Measurements from ENCODE around the gene VSTM2B.

Gene VSTM2B

GRCh38 chr19:29530540-29531457 lies 5.0 kb downstream of the VSTM2B start:
- Histone ChIP-seq H4K20me1 (peaks cover 0 to 33% (median 19%) of the 10 kb centered on the region in 11 experiments; a peak in 11 of 22 replicates), H3K4me3 (no peak overlapping the region), H3K36me3 (no peaks in the 10 kb centered on the region), H3K9ac (no peak overlapping the region), H3K4me1 (peaks cover 20 to 35% (median 27%) of the 10 kb centered on the region in 10 experiments), H3K27me3 (peaks cover 50 to 66% (median 61%) of the 10 kb centered on the region in 11 experiments), H3K27ac (no peak overlapping the region), H3K9me3 (replicated peaks in 1 of 11) (peaks cover 0 to 15% (median 9%) of the 10 kb centered on the region in 11 experiments; a peak in 16 of 22 replicates), H3K4me2 (peak overlapping the region in 5 of 11 experiments; percentile 0 to 25 (median 24); a peak in 3 of 22 replicates)
- no peak for TF ChIP-seq Cebpa-rat (IDR thresholded peaks at IDR 0.05)

GRCh38 chr19:29531458-29532025 lies 5.7 kb downstream of the VSTM2B start:
- Histone ChIP-seq H3K4me2 (no peak overlapping the region), H3K9ac (no peak overlapping the region), H3K36me3 (no peaks in the 10 kb centered on the region), H3K27ac (no peak overlapping the region), H3K27me3 (peaks cover 43 to 58% (median 53%) of the 10 kb centered on the region in 11 experiments), H3K4me1 (peaks cover 15 to 31% (median 22%) of the 10 kb centered on the region in 10 experiments), H4K20me1 (peaks cover 0 to 27% (median 13%) of the 10 kb centered on the region in 11 experiments; a peak in 10 of 22 replicates), H3K4me3 (no peak overlapping the region), H3K9me3 (replicated peaks in 1 of 11) (peaks cover 0 to 15% (median 9%) of the 10 kb centered on the region in 11 experiments; a peak in 16 of 22 replicates)
- no peak for TF ChIP-seq Cebpa-rat (IDR thresholded peaks at IDR 0.05)

GRCh38 chr19:29532097-29532496 lies 6.3 kb downstream of the VSTM2B start:
- H3K4me3 ChIP-seq, result no peak overlapping the region
- no peak overlapping the region for H3K27ac ChIP-seq
- H3K9ac ChIP-seq, result no peak overlapping the region
- peaks cover 0 to 21% (median 10%) of the 10 kb centered on the region in 11 experiments; a peak in 9 of 22 replicates for H4K20me1 ChIP-seq
- peaks cover 37 to 53% (median 48%) of the 10 kb centered on the region in 11 experiments for H3K27me3 ChIP-seq
- no peaks in the 10 kb centered on the region for H3K36me3 ChIP-seq
- H3K4me1 ChIP-seq, result peaks cover 10 to 26% (median 17%) of the 10 kb centered on the region in 10 experiments; a peak in 19 of 20 replicates
- peaks cover 0 to 15% (median 9%) of the 10 kb centered on the region in 11 experiments; a peak in 16 of 22 replicates for H3K9me3 ChIP-seq (replicated peaks in 1 of 11)
- no peak for TF ChIP-seq Cebpa-rat (IDR thresholded peaks at IDR 0.05)
- H3K4me2 ChIP-seq, result no peak overlapping the region

- H3K4me2 ChIP-seq, result no peak overlapping the region
- H3K27me3 ChIP-seq, result peaks cover 29 to 44% (median 39%) of the 10 kb centered on the region in 11 experiments
- H3K36me3 ChIP-seq, result no peaks in the 10 kb centered on the region
- peaks cover 0 to 13% (median 1%) of the 10 kb centered on the region in 11 experiments; a peak in 6 of 22 replicates for H4K20me1 ChIP-seq
- no peak overlapping the region for H3K9ac ChIP-seq
- H3K4me3 ChIP-seq, result no peak overlapping the region
- H3K9me3 ChIP-seq (replicated peaks in 1 of 11), result peaks cover 0 to 15% (median 9%) of the 10 kb centered on the region in 11 experiments; a peak in 16 of 22 replicates
- no peak for TF ChIP-seq Cebpa-rat (IDR thresholded peaks at IDR 0.05)
- peaks cover 3 to 17% (median 9%) of the 10 kb centered on the region in 10 experiments; a peak in 19 of 20 replicates for H3K4me1 ChIP-seq
- no peak overlapping the region for H3K27ac ChIP-seq
Measured at GRCh38 chr19:29532956-29533355, 7.2 kb downstream of the VSTM2B start.

- Histone ChIP-seq H3K9me3 (replicated peaks in 1 of 11) (peaks cover 0 to 15% (median 9%) of the 10 kb centered on the region in 11 experiments; a peak in 16 of 22 replicates), H3K4me2 (no peak overlapping the region), H3K36me3 (no peaks in the 10 kb centered on the region), H3K4me1 (peaks cover 0 to 12% (median 5%) of the 10 kb centered on the region in 10 experiments; a peak in 8 of 20 replicates), H3K9ac (no peak overlapping the region), H3K27ac (no peak overlapping the region), H3K4me3 (no peak overlapping the region), H4K20me1 (peaks cover 0 to 11% (median 0%) of the 10 kb centered on the region in 11 experiments; a peak in 4 of 22 replicates), H3K27me3 (peaks cover 20 to 35% (median 30%) of the 10 kb centered on the region in 11 experiments)
- TF ChIP-seq Cebpa-rat (IDR thresholded peaks at IDR 0.05), result no peak
Measured at GRCh38 chr19:29533578-29534544, 8.1 kb downstream of the VSTM2B start.

GRCh38 chr19:29535214-29535831 lies 9.5 kb downstream of the VSTM2B start:
- H3K4me3 ChIP-seq, result no peak overlapping the region
- TF ChIP-seq Cebpa-rat (IDR thresholded peaks at IDR 0.05), result no peak
- peaks cover 5 to 20% (median 16%) of the 10 kb centered on the region in 11 experiments for H3K27me3 ChIP-seq
- peaks cover 0 to 1% (median 0%) of the 10 kb centered on the region in 11 experiments; a peak in 5 of 22 replicates for H3K9me3 ChIP-seq (replicated peaks in 1 of 11)
- H3K36me3 ChIP-seq, result no peaks in the 10 kb centered on the region
- 0 out of 22 replicates have a peak, but pooled peaks cover 0 to 4% (median 0%) of the 10 kb centered on the region in 11 experiments for H4K20me1 ChIP-seq
- peaks cover 0 to 4% (median 0%) of the 10 kb centered on the region in 10 experiments; a peak in 3 of 20 replicates for H3K4me1 ChIP-seq
- H3K27ac ChIP-seq, result no peak overlapping the region
- no peak overlapping the region for H3K9ac ChIP-seq
- no peak overlapping the region for H3K4me2 ChIP-seq

GRCh38 chr19:29535984-29536508 lies 10.3 kb downstream of the VSTM2B start:
- Histone ChIP-seq H4K20me1 (no peaks in the 10 kb centered on the region), H3K9me3 (replicated peaks in 1 of 11) (no peaks in the 10 kb centered on the region), H3K4me2 (no peak overlapping the region), H3K4me3 (no peak overlapping the region), H3K9ac (no peak overlapping the region), H3K27ac (no peak overlapping the region), H3K27me3 (peaks cover 0 to 13% (median 8%) of the 10 kb centered on the region in 11 experiments; a peak in 14 of 22 replicates), H3K36me3 (no peaks in the 10 kb centered on the region), H3K4me1 (no peaks in the 10 kb centered on the region)
- no peak for TF ChIP-seq Cebpa-rat (IDR thresholded peaks at IDR 0.05)
